Measurements from ENCODE around the gene THRB.

DNA sequence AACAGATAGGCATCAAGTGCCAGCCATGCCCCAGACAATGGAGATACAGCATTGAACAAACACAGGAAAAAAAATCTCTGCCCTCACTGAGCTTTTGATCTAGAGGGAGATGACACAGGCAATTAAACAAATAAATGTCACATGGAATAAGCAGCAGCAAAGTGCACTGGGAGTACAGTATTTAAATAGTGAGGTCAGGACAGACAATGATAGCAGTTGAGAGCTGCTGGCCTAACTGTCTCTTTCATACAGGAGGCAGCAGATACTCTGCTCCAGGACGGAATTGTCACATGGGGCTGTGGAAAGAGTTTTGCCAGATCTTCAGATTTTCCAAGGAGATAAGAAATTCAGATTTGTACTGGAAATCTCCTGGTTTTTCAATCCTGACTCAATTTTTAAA lies 241.3 kb downstream of the THRB start:
- TF ChIP-seq, protein P1, sequence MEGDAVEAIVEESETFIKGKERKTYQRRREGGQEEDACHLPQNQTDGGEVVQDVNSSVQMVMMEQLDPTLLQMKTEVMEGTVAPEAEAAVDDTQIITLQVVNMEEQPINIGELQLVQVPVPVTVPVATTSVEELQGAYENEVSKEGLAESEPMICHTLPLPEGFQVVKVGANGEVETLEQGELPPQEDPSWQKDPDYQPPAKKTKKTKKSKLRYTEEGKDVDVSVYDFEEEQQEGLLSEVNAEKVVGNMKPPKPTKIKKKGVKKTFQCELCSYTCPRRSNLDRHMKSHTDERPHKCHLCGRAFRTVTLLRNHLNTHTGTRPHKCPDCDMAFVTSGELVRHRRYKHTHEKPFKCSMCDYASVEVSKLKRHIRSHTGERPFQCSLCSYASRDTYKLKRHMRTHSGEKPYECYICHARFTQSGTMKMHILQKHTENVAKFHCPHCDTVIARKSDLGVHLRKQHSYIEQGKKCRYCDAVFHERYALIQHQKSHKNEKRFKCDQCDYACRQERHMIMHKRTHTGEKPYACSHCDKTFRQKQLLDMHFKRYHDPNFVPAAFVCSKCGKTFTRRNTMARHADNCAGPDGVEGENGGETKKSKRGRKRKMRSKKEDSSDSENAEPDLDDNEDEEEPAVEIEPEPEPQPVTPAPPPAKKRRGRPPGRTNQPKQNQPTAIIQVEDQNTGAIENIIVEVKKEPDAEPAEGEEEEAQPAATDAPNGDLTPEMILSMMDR (IDR thresholded peaks at IDR 0.05; ENCODE audit: low read length): no peak
- TF ChIP-seq EZH2 (IDR thresholded peaks at IDR 0.05; ENCODE audit: borderline replicate concordance, low read length): no peak
